SH-SY5Y (cell line): ENCODE measurements around the gene HCFC2.

ENCODE experiments used
- GATA2 ChIP-seq: IDR thresholded peaks from 2 replicates; pipeline ENCODE4 v1.6.1; 2011; ENCODE audit warnings: mild to moderate bottlenecking, low read depth, low read length
- GATA3 ChIP-seq: IDR thresholded peaks from 2 replicates; pipeline ENCODE4 v1.6.1; 2011; ENCODE audit warnings: low read depth, mild to moderate bottlenecking, low read length, moderate library complexity

Gene HCFC2

DNA sequence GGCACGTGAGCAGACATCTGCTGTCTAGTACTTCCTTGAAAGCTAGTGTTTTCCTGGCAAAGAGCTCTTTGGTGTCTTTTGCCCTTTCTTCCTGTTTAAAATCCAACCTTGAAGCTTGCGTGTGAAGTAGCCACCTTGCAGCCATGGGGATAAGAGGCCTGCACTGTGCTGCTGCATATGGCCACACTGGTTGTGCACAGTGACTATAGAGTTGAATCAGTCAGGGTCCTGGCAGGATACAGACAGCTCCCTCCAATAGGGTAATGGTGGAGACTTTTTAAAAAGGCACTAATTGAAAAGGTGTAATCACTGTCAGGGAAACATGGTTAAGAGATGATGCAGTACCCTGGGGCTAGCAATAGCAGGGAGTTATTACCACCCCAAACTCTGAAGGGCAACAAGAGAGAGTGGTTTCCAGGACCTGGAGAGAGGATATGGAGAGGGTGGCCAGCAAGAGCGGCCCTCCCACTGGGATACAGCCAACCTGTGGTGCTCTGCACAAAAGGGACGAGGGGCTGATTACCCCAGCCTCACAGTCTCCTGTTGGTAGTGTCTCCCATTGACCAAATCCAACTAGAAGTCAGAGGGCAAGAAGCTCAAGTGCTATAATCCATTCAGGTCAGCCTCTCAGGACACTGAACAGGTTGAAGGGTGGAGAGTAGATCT, 9.5 kb upstream of the HCFC2 start:
- no peak for TF ChIP-seq GATA3

DNA sequence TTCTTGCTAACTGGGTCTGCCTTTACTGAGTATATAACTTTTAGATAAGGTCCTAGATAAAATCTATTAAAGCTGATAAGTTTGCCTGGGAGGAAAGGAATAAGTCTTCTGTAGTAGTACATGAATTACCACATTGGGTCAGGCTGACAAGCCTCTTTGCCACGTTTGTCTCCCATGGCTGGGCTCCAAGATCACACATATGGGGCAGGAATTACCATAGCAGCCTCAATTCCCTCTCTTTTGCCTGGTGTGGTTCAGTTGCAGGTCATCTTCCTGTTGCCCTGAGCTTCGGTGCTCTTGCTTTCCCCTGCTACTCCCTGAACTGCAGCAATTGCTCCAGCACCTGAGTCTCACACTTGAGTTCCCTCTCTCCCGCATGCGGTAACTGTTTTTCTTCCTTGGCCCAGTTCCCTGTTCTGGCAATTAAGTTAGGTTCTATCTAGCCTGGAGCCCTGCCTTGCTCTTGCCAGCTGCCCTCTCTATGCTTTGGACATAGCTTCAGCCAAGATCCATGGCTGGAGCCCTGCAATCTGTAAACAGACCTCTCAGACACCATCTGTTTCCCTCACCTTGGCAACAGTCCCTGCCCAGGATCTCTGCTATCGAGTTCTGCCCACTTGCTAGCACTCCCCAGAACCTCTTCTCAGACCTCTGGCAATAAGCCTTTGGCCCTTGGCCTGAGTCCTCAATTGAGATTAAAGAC, 8.5 kb upstream of the HCFC2 start:
- TF ChIP-seq GATA3 (no peak), GATA2 (peak; percentile 48)

DNA sequence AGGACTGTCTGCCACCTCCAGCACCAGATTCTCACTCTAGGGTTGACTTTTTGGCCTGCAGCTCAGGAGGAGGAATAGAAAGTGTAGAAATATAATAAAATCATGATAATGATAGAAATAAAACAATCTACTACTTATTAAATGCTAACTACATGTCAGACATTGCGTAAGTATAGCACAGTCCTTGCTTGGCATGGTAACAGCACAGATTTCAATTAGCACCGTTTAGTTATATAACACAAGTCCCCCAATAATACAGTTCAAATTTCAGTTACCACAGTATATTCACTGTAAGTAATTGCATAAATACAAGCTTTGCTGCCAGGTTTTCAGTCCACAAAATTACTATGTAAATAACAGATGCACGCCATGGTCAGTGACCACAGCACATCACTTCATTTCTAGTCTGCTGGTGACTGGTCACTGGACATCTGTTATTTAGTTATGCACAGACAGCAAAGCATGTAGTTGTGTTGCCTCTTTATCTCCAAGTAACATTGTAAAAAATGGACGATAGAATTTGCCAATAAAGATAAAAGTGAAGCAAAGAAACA, 7.8 kb upstream of the HCFC2 start:
- TF ChIP-seq GATA2 = no peak
- TF ChIP-seq GATA3 = no peak

DNA sequence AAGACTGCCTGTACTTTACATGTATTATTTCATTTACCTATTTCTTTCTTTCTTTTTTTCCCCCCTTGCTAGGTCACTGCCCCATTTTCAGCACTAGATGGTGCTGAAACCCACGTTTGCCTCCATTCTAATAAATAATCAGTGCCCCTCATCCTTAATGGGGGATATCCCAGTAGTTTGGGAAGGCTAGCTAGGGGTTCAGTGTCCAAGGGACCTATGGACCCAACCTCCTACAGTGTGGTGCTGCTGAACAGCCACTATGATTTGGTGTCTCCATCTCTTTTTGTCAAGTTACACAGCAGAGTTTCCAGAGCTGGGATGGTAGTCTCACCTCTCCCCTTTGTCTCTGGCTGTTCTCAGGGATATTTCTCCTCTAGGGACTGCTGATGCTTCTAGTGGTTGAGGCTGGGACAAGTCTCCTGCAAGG, 6.5 kb upstream of the HCFC2 start:
- no peak for TF ChIP-seq GATA3
- no peak for TF ChIP-seq GATA2

DNA sequence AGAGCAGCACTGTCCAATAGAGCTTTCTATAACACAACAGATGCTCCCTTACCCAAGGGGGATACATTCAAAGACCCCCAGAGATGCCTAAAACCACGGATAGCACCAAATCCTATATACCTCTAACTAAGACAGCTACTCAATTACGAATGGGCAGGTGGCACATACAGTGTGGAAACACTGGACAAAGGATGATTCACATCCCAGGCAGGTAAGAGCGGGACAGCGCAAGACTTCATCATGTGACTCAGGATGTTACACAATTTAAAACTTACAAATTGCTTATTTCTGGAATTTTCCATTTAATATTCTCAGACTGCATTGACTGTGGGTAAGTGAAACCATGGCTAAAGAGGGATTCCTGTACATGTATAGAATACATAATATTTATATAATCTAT, 5.5 kb upstream of the HCFC2 start:
- TF ChIP-seq GATA2 (no peak), GATA3 (no peak)

DNA sequence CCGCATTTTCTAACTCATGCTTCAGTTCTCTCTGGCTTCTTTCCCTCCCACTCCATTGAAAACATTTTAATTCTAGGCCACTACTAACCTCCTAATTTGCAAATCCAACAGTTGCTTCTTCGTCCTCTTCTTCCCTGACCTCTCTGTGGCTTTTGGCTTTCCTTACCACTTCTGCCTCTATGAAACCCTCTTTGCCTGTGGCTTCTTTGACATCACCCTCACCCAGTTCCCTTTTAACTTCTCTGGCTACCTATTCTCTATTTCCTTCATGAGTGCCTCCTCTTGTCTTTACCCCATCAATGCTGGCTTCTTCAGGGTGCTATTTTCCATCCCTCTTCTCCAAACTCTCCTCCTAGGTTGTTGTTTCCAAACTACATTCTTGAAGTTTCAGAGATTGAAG, 4.4 kb upstream of the HCFC2 start:
- no peak for TF ChIP-seq GATA3

DNA sequence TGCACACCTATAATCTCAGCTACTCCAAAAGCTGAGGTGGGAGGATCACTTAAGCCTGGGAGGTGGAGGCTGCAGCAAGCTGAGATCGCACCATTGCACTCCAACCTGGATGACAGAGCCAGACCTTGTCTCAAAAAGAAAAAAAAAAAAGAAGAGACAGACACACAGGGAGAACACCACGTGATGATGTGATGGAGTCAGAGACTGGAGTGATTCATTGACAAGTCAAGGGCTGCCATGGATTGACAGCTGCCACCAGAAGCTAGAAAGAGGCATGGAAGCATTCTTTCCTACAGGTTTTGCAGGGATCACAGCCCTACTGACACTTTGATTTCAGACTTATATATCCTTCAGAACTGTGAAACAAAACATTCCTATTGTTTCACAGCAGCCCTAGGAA, 3.5 kb upstream of the HCFC2 start:
- TF ChIP-seq GATA3 (no peak), GATA2 (no peak)

DNA sequence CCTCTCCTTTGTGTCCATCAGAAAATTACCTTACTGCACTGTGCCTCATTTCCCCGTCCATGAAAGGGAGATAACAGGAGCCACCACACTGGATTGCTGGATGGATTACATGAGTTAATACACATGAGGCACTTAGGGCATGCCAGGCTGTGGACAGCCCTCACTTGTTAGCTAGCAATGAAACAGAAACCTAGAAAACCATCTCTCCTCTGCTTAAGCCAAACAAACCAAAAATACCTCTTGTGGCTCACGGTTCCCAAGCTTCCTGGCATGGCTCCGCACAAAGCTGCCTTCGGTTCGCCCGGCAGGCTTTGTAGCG, 660 bp upstream of the HCFC2 start:
- TF ChIP-seq GATA2 (no peak), GATA3 (no peak)

DNA sequence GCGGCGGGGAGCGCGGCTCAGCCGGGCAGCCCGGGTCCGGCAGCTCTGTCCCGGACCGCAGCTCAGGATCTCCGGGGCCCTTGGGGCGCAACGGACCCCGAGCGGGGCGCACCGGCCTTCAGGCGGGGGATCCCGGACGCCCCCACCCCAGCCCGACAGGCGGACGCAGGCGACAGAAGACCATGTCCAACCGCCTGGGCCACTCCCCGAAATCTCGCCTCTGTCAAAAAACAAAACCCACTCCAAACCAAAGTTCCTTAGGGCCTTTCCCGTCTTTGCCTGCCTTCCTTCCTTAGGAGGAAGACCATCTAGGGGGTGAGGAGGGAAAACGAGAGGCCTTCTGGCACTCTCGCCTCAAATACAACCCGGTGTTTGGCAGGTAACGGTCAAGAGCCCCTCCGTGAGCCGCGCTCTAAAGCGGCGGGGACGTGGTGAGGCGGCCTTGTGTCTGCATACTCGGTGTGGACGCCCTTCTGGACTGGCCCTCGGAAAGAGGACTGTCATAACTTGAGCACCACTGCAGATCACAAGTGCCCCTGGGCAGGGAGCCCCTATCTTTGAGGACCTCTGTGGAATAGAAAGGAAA, 604 bp downstream of the HCFC2 start:
- TF ChIP-seq GATA2 (no peak), GATA3 (no peak)

DNA sequence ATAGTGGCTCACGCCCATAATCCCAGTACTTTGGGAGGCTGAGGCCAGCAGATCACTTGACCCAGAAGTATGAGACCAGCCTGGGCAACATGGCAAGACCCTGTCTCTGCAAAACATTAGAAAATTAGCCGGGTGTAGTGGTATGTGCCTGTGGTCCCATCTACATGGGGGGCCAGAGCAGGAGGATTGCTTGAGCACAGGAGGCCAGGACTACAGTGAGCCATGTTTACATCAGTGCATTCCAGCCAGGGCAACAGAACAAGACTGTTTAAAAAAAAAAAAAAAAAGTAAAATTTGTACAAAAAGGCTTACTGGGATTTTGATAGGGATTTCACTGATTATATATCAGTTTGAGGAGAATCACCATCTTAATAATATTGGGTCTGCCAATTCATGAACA, 7.8 kb downstream of the HCFC2 start:
- TF ChIP-seq GATA3 (no peak), GATA2 (no peak)

DNA sequence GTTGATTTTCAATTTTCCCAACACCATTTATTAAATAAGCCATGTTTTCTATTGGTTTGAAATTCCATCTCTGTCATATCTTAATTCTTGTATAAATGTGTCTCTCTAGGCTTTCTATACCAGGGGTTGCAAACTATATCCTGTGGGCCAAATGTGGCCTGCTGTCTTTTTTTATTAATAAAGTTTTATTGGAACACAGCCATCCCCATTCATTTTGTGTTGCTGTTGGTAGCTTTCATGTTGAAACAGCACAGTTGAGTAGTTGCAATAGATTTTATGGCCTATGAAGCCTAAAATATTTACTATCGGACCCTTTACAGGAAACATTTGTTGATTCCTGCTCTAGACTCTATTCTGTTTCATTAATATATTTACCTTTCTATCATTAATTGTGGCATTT, 9.4 kb downstream of the HCFC2 start:
- TF ChIP-seq GATA2 (no peak), GATA3 (no peak)

DNA sequence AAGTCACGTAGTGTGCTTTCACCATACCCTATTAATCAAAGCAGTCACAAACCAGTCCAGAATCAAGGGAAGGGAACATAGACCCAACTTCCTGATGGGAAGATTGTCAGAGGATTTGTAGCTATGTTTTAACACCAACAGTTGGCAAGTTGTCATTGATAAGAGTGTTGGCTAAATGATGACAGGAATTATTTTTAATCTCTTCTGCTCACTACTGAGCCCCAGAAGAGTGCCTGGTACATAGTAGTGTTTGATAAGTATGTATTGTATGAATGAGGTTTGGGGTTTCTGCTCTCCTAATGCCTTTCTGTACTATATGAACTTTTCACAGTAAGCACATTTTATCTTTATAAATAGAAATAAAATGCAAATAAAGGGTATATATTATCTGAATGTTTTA, 14.7 kb downstream of the HCFC2 start:
- TF ChIP-seq GATA2 (no peak), GATA3 (no peak)

DNA sequence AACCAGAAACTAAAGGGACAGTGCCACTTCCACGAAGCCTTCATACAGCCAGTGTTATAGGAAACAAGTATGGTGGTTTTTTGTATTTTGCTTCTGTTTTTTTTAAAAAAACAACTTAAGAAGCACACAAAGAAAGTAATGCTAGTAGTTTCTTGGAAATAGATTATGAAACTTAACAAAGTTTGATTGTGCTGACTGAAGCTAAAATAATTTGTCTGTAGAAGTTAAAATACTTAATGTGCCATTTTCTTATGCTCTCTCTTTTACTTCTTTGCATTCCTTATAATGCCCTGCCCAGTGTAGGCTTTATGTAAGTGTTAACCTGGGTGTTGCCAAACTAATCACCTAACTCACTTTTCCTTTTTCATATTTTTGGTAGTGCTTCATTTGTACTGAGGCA, 16.4 kb downstream of the HCFC2 start:
- TF ChIP-seq GATA3 = no peak
- no peak for TF ChIP-seq GATA2

DNA sequence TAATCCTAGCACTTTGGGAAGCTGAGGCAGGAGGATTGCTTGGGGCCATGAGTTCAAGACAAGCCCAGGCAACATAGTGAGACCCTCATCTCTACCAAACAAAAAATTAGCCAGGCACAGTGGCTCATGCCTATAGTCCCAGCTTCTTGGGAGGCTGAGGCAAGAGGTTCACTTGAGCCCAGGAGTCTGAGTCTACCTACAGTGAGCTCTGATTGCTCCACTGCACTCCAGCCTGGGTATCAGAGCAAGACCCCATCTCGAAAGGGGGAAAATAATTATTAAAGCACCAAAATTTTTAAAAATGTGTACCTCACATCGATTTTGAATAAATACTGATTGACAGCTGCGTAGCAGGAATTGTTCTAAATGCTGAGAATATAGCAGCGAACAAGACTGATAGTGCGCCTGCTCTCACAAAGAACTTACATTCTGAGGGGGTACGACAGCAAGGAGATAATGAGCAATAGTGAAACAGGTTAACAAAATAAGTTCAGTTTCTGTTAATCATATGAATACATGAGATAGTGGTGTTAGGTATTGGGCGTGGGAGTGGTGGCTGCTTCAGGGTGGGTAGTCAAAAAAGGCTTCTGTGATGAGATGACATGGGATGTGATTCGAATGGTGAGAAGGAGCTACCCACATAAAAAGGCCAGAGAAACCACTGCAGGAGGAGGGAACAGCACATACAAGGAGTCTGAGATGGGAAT, 19.6 kb downstream of the HCFC2 start:
- no peak for TF ChIP-seq GATA2
- no peak for TF ChIP-seq GATA3
